ELF-1 (cell line): ENCODE data around the gene RAB30.
A peak's percentile ranks its signal among the peaks of the same experiment; 100 is the strongest.

ENCODE experiments used
- DNase-seq: peaks from one replicate; pipeline ENCODE4 v3.0.0-alpha.2; 2016; ENCODE audit warnings: low read depth, low spot score

Gene RAB30

DNA sequence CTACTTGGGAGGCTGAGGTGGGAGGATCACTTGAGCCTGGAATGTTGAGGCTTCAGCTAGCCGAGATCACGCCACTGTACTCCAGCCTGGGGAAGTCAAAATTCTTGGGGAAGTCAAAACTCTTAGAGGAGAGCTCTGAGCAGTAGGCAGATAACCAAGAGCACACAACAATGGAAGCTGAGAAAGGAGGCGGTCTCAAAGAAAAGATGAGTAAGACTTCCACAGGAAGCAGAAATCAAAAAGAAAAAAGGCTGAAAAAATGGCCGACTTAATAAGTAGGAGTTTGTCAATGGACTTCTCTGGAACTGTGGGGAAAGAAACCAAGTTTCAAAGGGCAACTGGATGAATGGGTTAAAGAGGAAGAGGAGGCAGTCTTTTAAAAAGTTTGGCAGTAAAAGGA, 32.1 kb downstream of the RAB30 start:
- no peak for DNase-seq

GRCh38 chr11:83037877-83038276, 33.8 kb downstream of the RAB30 start:
- DNase-seq = no peak

GRCh38 chr11:83036701-83037100, 35.0 kb downstream of the RAB30 start:
- no peak for DNase-seq

- DNase-seq = no peak
These were observed 36.4 kb downstream of the RAB30 start for GRCh38 chr11:83035070-83035854.

GRCh38 chr11:83034673-83035014, 37.1 kb downstream of the RAB30 start:
- no peak for DNase-seq

DNA sequence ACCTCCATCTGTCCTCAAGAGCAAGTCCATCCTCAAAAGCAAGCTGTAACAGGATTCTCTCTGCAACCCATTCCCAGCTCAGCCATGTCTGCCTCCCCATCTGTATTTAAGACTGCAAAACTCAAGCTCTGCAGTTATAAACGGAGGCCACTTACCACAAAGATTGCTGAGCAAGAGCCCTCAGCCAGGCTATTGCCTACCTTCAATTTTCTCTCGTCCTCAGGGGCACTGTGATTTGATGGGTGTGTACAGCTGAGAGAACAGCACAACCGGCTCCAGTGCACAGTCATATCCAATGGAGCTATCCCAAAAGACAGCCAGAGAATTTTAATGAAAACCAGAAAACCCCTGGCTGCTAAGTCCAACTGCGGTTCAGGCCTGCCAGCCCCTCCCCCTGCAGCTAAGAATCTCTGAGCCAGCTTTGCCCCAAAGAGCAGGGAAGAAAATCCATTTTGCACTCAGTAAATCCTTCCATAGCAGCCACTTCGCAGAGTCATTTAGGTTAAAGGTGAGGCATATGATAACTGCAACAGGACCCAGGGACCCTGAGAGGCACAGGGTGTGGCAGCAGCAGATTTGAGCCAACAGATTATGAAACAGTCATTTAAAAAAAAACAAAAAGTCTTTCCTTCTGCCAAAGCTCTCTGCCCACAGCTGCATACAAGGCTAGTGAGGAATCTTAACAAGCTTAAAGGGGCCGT, 37.6 kb downstream of the RAB30 start:
- DNase-seq = peak; percentile 25

- DNase-seq = no peak
These were observed 38.3 kb downstream of the RAB30 start for GRCh38 chr11:83033371-83033770.

DNA sequence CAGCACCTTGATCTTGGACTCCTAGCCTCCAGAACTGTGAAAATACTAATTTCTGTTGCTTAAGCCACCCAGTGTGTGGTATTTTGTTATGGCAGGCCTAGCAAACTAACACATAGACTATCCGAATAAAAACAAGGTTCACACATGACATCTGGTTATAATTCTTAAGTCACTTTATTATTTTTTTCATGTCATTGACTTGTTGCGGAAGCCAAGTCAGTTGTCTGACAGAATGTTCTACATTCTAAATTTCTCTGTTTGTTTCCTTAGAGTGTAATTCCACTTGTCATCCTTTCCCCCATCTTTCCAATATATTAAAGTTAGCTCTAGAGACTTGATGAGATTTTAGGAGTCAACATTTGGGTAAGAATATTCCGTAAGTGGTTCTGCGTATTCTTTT, 40.6 kb downstream of the RAB30 start:
- no peak for DNase-seq

DNA sequence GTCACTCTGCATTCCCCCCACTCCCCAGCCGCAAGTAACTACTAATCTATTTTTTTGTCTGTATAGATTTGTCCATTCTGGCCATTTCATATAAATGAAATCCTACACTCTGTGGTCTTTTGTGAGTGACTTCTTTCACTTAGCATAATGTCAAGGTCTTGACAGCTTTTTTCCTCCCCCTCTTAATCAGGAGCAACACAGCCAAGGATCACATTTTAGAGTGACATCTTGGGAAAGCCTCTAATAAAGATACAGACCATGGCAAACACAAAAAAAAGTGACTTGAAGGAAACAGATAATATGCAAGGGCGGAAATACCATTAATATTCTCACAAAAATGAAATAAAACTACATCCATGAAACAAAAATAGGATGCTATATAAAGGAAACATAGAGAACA, 43.9 kb downstream of the RAB30 start:
- DNase-seq = no peak

DNA sequence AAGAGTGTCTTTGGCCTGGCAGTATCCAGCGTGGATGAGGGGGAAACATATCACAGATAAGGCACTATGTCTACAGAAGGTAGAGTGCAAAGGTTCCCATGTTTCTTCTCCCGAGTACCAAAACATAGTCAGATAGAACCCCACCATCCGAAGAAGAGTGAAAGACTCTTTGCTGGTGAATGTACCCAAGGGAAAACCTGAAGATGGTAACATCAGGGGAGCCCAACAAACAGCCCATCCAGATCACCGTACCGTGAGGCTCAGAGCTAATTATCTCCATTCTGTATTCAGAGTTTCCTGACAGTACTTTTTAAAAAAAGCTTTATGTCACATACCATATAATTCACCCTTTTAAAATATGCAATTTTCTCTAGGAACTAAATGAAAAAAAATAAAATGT, 44.4 kb downstream of the RAB30 start:
- no peak for DNase-seq

- DNase-seq = no peak
These were observed 45.5 kb downstream of the RAB30 start for GRCh38 chr11:83026229-83026628.

GRCh38 chr11:83025267-83025704, 46.4 kb downstream of the RAB30 start:
- DNase-seq = peak; percentile 81

- no peak for DNase-seq
These were observed 47.3 kb downstream of the RAB30 start for GRCh38 chr11:83024270-83024854.

DNA sequence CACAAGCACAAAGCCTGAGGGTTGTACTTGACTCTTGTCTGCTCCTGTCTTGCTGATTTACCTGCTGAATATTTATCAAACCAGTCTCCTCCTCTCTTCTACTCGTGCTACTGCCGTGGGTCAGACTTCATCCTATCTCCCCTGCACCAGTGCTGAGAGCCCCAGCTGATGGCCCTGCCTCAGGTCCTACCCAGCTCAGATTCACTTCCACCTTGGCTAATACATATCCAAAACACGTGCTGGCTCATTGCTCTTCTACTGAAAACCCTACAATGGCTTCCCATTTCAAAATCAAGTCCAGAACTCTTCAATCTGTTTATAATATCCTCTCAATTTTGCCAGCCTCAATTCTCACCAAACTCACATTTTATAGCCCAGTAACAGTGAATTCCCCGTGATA, 48.3 kb downstream of the RAB30 start:
- peak; percentile 34 for DNase-seq

DNA sequence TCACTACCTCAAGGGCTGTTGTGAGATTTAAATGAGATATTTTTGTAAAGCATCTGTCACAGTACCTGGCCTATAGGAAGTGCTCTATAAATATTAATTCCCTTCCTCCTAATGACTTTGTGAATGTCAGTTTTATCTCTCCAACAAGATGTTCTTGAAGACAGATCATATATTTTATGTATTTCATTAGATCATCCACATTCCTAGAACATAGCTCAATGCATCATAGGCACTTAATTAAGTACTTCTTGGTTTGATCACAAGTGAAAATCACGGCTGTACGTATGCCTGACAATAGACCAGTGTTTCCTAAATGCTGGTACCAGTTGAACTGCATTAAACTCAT, 49.9 kb downstream of the RAB30 start:
- DNase-seq = no peak

- no peak for DNase-seq
These were observed 50.5 kb downstream of the RAB30 start for GRCh38 chr11:83020942-83021779.

- no peak for DNase-seq
These were observed 51.7 kb downstream of the RAB30 start for GRCh38 chr11:83019888-83020579.

- no peak for DNase-seq
These were observed 56.7 kb downstream of the RAB30 start for GRCh38 chr11:83014951-83015350.

DNA sequence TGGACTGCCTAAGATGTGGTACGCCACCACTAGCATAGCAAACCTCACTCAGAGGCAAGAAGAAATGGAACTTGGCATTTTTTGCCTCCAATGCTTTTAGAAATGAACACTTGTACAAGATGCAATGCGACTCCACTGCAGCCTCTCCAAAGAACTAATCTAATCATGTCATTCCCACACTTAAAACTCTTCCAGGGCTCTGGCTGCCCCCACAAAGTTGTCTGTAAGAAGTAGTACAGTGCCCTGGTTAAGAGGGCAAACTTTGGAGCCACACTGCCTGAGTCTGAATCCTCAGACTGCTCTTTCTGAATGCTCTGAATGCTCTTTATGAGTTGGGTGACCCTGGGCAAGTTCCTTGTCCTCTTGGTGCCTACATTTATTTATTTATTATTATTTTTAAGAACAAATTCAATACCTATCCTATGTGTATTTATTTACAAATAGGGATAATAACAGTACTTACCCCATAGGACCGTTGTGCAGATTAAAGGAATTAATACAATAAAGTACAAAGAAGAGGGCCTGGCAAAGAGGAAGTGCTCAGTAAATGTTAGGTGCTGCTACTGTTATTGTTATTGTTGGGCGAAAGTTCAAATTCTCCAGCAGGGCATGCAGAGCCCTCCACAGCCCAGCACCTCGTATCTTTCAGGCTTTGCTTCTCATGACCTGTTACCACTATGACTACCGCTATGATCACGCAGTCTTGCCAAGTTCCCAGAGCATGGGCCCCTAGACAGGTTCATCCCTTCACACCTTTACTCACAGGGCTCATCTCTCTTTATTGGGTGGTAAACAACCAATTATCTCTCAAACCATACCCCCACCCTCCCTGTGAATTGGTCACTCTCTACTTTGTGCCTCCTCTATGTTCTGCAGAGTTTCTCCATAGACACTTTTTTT, 59.3 kb downstream of the RAB30 start:
- no peak for DNase-seq

- DNase-seq = no peak
These were observed 60.1 kb downstream of the RAB30 start for GRCh38 chr11:83011333-83012167.
